ENCODE results near the gene LCN1.

Gene LCN1

GRCh38 chr9:135499326-135500070, 21.7 kb upstream of the LCN1 start:
- DNase-seq, result peak; percentile 86
- Histone ChIP-seq H3K36me3 (replicated peaks) (peaks cover 16% of the 10 kb centered on the region), H3K27ac (peak overlapping the region; percentile 4), H3K4me3 (ENCODE audit: low read depth, low read length) (peak overlapping the region; percentile 81), H3K27me3 (replicated peaks) (no peaks in the 10 kb centered on the region)
- TF ChIP-seq, protein P1, sequence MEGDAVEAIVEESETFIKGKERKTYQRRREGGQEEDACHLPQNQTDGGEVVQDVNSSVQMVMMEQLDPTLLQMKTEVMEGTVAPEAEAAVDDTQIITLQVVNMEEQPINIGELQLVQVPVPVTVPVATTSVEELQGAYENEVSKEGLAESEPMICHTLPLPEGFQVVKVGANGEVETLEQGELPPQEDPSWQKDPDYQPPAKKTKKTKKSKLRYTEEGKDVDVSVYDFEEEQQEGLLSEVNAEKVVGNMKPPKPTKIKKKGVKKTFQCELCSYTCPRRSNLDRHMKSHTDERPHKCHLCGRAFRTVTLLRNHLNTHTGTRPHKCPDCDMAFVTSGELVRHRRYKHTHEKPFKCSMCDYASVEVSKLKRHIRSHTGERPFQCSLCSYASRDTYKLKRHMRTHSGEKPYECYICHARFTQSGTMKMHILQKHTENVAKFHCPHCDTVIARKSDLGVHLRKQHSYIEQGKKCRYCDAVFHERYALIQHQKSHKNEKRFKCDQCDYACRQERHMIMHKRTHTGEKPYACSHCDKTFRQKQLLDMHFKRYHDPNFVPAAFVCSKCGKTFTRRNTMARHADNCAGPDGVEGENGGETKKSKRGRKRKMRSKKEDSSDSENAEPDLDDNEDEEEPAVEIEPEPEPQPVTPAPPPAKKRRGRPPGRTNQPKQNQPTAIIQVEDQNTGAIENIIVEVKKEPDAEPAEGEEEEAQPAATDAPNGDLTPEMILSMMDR (IDR thresholded peaks at IDR 0.05; ENCODE audit: low read depth, low read length, missing control alignments), result no peak
- in situ Hi-C loops (cut with HindIII; ENCODE audit: low pct_ligation_motif_present, low sequenced_read_pairs), result no loop called here

DNA sequence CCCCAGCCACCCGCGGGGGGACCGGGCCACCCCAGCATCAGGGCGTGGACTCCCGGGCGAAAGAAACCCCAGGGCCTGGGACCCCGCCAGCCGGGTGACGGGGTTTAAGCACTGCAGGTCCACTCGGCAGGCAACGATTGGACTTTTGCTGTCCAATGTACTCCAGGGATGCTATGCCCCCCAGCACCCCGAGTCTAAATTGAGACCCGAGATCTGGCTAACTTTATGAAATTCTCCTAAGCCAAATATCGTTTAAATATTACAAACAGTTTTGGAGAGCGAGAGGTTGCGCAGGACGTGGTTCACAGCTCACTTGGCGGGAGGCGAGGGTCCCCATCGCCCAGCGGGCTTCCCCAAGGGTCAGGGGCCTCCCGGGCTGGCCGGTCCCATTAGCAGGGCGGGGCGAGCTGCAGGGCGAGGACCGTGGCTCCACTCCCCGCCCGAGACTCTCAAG, 21.1 kb upstream of the LCN1 start:
- peaks cover 20% of the 10 kb centered on the region for H3K36me3 ChIP-seq (replicated peaks)
- TF ChIP-seq, protein P1 (IDR thresholded peaks at IDR 0.05; ENCODE audit: low read depth, low read length, missing control alignments), result no peak
- no peaks in the 10 kb centered on the region for H3K27me3 ChIP-seq (replicated peaks)
- H3K27ac ChIP-seq, result peak overlapping the region; percentile 4
- H3K4me3 ChIP-seq (ENCODE audit: low read depth, low read length), result peak overlapping the region; percentile 81
- no peak for DNase-seq
- in situ Hi-C loops (cut with HindIII; ENCODE audit: low pct_ligation_motif_present, low sequenced_read_pairs), result no loop called here

DNA sequence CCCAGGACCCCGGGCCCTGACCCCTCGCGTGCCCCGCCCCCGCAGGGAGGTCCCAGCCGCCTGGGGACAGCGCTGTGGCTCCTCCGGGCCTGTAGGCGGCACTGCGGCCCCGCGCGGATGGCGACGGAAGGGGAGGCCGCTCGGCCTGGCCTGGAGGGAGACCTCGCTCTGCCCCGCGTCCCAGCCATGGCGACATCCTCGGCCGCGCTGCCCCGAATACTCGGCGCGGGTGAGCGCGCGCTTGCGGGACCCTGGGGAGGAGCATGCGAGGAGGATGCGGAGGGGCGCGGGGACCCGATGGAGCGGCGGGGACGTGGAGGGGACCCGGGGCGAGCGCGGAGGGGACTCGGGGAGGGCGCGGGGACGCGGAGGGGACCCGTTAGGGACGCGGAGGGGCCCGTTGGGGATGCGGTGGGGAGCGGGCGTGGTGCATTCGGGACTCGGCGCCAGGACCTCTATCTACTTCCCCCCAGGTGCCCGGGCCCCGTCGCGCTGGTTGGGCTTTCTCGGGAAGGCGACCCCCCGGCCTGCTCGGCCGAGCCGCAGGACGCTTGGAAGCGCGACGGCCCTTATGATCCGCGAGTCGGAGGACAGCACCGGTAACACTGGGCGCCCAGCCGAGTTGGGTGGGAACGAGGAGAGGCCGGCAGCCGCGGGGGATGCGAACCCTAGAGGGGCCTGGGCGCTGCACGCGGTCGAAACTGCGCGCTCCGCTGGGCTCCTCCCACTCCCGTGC, 20.5 kb upstream of the LCN1 start, which contains the start of gene MRPS2:
Gene MRPS2 (plus strand): TSS at position 158 of the 736 bp plus-strand sequence. CDS start 29 bp downstream, at position 187.
- H3K4me3 ChIP-seq (ENCODE audit: low read depth, low read length), result peak within 1 kb of the TSS; percentile 81
- DNase-seq, result peak; percentile 71

GRCh38 chr9:135501261-135502167, 19.7 kb upstream of the LCN1 start:
- TF ChIP-seq, protein P1 (IDR thresholded peaks at IDR 0.05; ENCODE audit: low read depth, low read length, missing control alignments), result no peak
- peak overlapping the region; percentile 50 for H3K27ac ChIP-seq

More for the DNA sequence above, 20.5 kb upstream of the LCN1 start, which contains the start of gene MRPS2:
- H3K27me3 ChIP-seq (replicated peaks), result no peaks in the 10 kb centered on the region
- peaks cover 23% of the 10 kb centered on the region for H3K36me3 ChIP-seq (replicated peaks)
- in situ Hi-C loops (cut with HindIII; ENCODE audit: low pct_ligation_motif_present, low sequenced_read_pairs), result no loop called here
- H3K27ac ChIP-seq, result peak within 1 kb of the TSS; percentile 50
- TF ChIP-seq, protein P1 (IDR thresholded peaks at IDR 0.05; ENCODE audit: low read depth, low read length, missing control alignments), result peak; percentile 69

GRCh38 chr9:135502168-135502872, 18.9 kb upstream of the LCN1 start:
- H3K27me3 ChIP-seq (replicated peaks), result no peaks in the 10 kb centered on the region
- H3K4me3 ChIP-seq (ENCODE audit: low read depth, low read length), result no peak overlapping the region
- TF ChIP-seq, protein P1 (IDR thresholded peaks at IDR 0.05; ENCODE audit: low read depth, low read length, missing control alignments), result no peak
- H3K36me3 ChIP-seq (replicated peaks), result peaks cover 23% of the 10 kb centered on the region
- H3K27ac ChIP-seq, result no peak overlapping the region
- in situ Hi-C loops (cut with HindIII; ENCODE audit: low pct_ligation_motif_present, low sequenced_read_pairs), result no loop called here
- DNase-seq, result no peak

More at GRCh38 chr9:135501261-135502167, 19.7 kb upstream of the LCN1 start:
- H3K4me3 ChIP-seq (ENCODE audit: low read depth, low read length), result peak overlapping the region; percentile 81
- H3K27me3 ChIP-seq (replicated peaks), result no peaks in the 10 kb centered on the region
- peaks cover 23% of the 10 kb centered on the region for H3K36me3 ChIP-seq (replicated peaks)
- in situ Hi-C loops (cut with HindIII; ENCODE audit: low pct_ligation_motif_present, low sequenced_read_pairs), result no loop called here
- DNase-seq, result no peak

Measured in brain microvascular endothelial cell (primary cell).